Measurements from ENCODE around the gene UGCG. TPM values are rescaled to one million over a fixed set of nuclear protein-coding genes. Genes with fewer than 3 reads are reported as not detected.

The UGCG gene
- total and polyA plus RNA-seq, 10 of the 15 experiments (the other 5 are each of a cell fraction or from before 2014, with no cell fraction given): 21.7 to 96.6 (median 48.9) TPM

DNA sequence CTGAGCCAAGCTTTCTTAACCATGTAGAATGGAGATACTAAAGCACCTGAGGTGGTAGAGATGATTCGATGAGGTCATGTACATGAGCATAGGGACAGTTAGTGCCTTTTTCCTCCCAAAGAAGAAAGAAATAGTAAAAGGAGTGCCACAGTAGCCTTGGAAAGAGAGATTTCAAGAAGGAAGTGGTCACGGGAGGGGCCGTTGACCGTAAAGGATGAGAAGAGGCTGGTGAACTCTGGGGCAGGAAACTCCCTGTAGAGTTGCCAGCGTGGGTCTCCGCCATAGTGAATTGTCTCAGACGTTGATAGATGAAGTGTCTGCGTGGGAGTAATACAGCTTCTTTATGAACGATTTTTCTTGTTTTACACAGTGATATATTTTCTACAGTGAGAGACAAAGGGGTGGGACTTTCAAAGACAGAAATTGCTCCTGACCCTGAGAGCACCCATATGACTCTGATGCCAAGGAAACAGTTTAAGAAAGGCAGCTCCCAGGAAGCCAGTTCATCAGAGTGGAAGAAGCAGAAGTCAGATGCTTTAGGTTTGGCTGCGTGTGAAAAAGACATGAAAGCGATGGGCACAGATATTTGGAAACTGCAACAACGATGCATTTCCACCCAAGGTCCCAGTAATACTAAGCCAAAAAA is 41.3 kb downstream of the UGCG start (continued):
- TF ChIP-seq, protein P1, sequence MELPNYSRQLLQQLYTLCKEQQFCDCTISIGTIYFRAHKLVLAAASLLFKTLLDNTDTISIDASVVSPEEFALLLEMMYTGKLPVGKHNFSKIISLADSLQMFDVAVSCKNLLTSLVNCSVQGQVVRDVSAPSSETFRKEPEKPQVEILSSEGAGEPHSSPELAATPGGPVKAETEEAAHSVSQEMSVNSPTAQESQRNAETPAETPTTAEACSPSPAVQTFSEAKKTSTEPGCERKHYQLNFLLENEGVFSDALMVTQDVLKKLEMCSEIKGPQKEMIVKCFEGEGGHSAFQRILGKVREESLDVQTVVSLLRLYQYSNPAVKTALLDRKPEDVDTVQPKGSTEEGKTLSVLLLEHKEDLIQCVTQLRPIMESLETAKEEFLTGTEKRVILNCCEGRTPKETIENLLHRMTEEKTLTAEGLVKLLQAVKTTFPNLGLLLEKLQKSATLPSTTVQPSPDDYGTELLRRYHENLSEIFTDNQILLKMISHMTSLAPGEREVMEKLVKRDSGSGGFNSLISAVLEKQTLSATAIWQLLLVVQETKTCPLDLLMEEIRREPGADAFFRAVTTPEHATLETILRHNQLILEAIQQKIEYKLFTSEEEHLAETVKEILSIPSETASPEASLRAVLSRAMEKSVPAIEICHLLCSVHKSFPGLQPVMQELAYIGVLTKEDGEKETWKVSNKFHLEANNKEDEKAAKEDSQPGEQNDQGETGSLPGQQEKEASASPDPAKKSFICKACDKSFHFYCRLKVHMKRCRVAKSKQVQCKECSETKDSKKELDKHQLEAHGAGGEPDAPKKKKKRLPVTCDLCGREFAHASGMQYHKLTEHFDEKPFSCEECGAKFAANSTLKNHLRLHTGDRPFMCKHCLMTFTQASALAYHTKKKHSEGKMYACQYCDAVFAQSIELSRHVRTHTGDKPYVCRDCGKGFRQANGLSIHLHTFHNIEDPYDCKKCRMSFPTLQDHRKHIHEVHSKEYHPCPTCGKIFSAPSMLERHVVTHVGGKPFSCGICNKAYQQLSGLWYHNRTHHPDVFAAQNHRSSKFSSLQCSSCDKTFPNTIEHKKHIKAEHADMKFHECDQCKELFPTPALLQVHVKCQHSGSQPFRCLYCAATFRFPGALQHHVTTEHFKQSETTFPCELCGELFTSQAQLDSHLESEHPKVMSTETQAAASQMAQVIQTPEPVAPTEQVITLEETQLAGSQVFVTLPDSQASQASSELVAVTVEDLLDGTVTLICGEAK (IDR thresholded peaks at IDR 0.05; ENCODE audit: borderline replicate concordance): no peak
- TF ChIP-seq STAT3 (IDR thresholded peaks at IDR 0.05; ENCODE audit: low read depth, low read length) (no peak), TBL1XR1 (IDR thresholded peaks at IDR 0.05; ENCODE audit: low read depth, low read length) (0 out of 2 replicates have a peak, but pooled peaks have one; percentile 50), SIX5 (IDR thresholded peaks at IDR 0.05; ENCODE audit: low read depth, low read length, severe bottlenecking) (no peak), IKZF2 (IDR thresholded peaks at IDR 0.05) (peak; percentile 82 to 91; a peak in 3 of 4 replicates), NR2F1 (conservative IDR thresholded peaks at IDR 0.05) (peak; percentile 86), EED (IDR thresholded peaks at IDR 0.05; ENCODE audit: low read depth) (peak; percentile 84), MTA2 (IDR thresholded peaks at IDR 0.05; ENCODE audit: low read depth) (peak; percentile 79), NFYB (IDR thresholded peaks at IDR 0.05; ENCODE audit: insufficient read depth, low read depth, low read length) (no peak), YY1 (IDR thresholded peaks at IDR 0.05; ENCODE audit: low read depth, low read length) (peak; percentile 87; the same call in 1 of the 2 replicates), LARP7 (IDR thresholded peaks at IDR 0.05) (0 out of 2 replicates have a peak, but pooled peaks have one; percentile 29), NFIC (IDR thresholded peaks at IDR 0.05; ENCODE audit: low read depth, low read length) (peak; percentile 84), NR2C1 (IDR thresholded peaks at IDR 0.05) (0 out of 2 replicates have a peak, but pooled peaks have one; percentile 24), ZBED1 (IDR thresholded peaks at IDR 0.05; ENCODE audit: borderline replicate concordance) (peak; percentile 80; the same call in 1 of the 2 replicates), NRF1 (conservative IDR thresholded peaks at IDR 0.05; ENCODE audit: low read depth, low read length) (no peak)
- TF ChIP-seq, protein P2, sequence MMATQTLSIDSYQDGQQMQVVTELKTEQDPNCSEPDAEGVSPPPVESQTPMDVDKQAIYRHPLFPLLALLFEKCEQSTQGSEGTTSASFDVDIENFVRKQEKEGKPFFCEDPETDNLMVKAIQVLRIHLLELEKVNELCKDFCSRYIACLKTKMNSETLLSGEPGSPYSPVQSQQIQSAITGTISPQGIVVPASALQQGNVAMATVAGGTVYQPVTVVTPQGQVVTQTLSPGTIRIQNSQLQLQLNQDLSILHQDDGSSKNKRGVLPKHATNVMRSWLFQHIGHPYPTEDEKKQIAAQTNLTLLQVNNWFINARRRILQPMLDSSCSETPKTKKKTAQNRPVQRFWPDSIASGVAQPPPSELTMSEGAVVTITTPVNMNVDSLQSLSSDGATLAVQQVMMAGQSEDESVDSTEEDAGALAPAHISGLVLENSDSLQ (IDR thresholded peaks at IDR 0.05): peak; percentile 94
- TF ChIP-seq, protein P3, sequence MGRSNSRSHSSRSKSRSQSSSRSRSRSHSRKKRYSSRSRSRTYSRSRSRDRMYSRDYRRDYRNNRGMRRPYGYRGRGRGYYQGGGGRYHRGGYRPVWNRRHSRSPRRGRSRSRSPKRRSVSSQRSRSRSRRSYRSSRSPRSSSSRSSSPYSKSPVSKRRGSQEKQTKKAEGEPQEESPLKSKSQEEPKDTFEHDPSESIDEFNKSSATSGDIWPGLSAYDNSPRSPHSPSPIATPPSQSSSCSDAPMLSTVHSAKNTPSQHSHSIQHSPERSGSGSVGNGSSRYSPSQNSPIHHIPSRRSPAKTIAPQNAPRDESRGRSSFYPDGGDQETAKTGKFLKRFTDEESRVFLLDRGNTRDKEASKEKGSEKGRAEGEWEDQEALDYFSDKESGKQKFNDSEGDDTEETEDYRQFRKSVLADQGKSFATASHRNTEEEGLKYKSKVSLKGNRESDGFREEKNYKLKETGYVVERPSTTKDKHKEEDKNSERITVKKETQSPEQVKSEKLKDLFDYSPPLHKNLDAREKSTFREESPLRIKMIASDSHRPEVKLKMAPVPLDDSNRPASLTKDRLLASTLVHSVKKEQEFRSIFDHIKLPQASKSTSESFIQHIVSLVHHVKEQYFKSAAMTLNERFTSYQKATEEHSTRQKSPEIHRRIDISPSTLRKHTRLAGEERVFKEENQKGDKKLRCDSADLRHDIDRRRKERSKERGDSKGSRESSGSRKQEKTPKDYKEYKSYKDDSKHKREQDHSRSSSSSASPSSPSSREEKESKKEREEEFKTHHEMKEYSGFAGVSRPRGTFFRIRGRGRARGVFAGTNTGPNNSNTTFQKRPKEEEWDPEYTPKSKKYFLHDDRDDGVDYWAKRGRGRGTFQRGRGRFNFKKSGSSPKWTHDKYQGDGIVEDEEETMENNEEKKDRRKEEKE (IDR thresholded peaks at IDR 0.05): 0 out of 2 replicates have a peak, but pooled peaks have one; percentile 5
- TF ChIP-seq, protein P4, sequence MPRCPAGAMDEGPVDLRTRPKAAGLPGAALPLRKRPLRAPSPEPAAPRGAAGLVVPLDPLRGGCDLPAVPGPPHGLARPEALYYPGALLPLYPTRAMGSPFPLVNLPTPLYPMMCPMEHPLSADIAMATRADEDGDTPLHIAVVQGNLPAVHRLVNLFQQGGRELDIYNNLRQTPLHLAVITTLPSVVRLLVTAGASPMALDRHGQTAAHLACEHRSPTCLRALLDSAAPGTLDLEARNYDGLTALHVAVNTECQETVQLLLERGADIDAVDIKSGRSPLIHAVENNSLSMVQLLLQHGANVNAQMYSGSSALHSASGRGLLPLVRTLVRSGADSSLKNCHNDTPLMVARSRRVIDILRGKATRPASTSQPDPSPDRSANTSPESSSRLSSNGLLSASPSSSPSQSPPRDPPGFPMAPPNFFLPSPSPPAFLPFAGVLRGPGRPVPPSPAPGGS (IDR thresholded peaks at IDR 0.05; ENCODE audit: borderline replicate concordance, insufficient read depth, low read depth, low read length, poor library complexity, severe bottlenecking): peak; percentile 58
- TF ChIP-seq, protein P5, sequence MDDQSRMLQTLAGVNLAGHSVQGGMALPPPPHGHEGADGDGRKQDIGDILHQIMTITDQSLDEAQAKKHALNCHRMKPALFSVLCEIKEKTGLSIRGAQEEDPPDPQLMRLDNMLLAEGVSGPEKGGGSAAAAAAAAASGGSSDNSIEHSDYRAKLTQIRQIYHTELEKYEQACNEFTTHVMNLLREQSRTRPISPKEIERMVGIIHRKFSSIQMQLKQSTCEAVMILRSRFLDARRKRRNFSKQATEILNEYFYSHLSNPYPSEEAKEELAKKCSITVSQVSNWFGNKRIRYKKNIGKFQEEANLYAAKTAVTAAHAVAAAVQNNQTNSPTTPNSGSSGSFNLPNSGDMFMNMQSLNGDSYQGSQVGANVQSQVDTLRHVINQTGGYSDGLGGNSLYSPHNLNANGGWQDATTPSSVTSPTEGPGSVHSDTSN (IDR thresholded peaks at IDR 0.05; ENCODE audit: insufficient replicate concordance, low read depth, low read length): peak; percentile 88

All from GM12878 (cell line).